Endothelial cell (in vitro differentiated cells): ENCODE results near the gene PFDN1. TPM values are rescaled to one million over a fixed set of nuclear protein-coding genes. Genes with fewer than 3 reads are reported as not detected.

Source experiments
- DNase-seq: peaks from one replicate; pipeline ENCODE4 v3.0.0; 2021; ENCODE audit warnings: low spot score
- H3K27ac Mint-ChIP-seq: one replicate; pipeline ENCODE4 v1.8.0; 2021; ENCODE audit warnings: mixed read lengths, inconsistent platforms; ENCODE audit not compliant: unreplicated experiment
- H3K27me3 Mint-ChIP-seq: one replicate; pipeline ENCODE4 v1.8.0; 2021; ENCODE audit warnings: mild to moderate bottlenecking, moderate library complexity, mixed read lengths, inconsistent platforms; ENCODE audit not compliant: unreplicated experiment
- H3K36me3 Mint-ChIP-seq: one replicate; pipeline ENCODE4 v1.8.0; 2021; ENCODE audit warnings: mild to moderate bottlenecking, low read depth, mixed read lengths, inconsistent platforms; ENCODE audit not compliant: unreplicated experiment
- H3K4me1 Mint-ChIP-seq: one replicate; pipeline ENCODE4 v1.8.0; 2021; ENCODE audit warnings: mild to moderate bottlenecking, mixed read lengths, inconsistent platforms; ENCODE audit not compliant: unreplicated experiment
- H3K4me3 Mint-ChIP-seq: one replicate; pipeline ENCODE4 v1.8.0; 2021; ENCODE audit warnings: mild to moderate bottlenecking, mixed read lengths, inconsistent platforms; ENCODE audit not compliant: unreplicated experiment
- H3K9me3 Mint-ChIP-seq: one replicate; pipeline ENCODE4 v1.8.0; 2021; ENCODE audit warnings: mixed read lengths, inconsistent platforms; ENCODE audit not compliant: unreplicated experiment
- CTCF ChIP-seq: fragments of 200-600 bp; sonication (generic); IDR thresholded peaks from one replicate; pipeline ENCODE4 v1.5.0; 2021; ENCODE audit warnings: antibody characterized with exemption; ENCODE audit not compliant: unreplicated experiment
- total RNA-seq: library from RNA; stranded (reverse); fragmentation: NEBNext Ultra II Directional; extraction: Animal tissue kit (Norgen Biotek cat#: 25700); gene quantifications from one replicate; pipeline ENCODE4 v1.2.1, GENCODE V29; 2021; ENCODE audit not compliant: unreplicated experiment

PFDN1 gene
- total RNA-seq, 1 donor from 2014 or later, result 86.2 TPM

DNA sequence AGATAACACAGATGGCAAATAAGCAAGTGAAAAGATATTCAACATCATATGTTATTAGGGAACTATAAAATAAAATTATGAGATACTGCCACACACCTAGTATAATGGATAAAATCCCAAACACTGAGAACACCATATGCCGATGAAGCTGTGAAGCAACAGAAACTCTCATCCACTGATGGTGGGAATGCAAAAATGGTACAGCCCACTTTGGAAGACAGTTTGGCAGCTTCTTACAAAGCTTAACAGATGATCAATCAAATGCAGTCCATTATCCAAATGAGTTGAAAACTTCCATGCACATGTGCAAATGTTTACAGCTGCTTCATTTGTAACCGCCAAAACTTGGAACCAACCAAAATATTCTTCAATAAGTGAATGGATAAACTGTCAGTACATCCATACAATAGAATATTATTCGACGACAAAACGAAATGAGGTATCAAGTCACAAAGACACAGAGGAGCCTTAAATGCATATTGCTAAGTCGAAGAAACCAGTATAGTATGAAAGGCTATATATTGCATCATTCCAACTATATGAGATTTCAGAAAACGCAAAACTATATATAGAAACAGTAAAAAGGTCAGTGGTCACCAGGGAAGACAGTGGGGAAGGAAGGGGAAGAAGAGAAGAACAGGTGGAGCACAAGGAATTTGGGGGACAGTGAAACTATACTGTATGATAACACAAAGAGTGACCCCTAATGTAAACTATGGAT is 14.9 kb downstream of the PFDN1 start:
- peaks cover 2% of the 10 kb centered on the region for H3K27me3 Mint-ChIP-seq
- H3K4me3 Mint-ChIP-seq, result no peak overlapping the region
- H3K9me3 Mint-ChIP-seq, result no peaks in the 10 kb centered on the region
- no peak overlapping the region for H3K27ac Mint-ChIP-seq
- DNase-seq, result no peak
- H3K4me1 Mint-ChIP-seq, result peaks cover 6% of the 10 kb centered on the region
- H3K36me3 Mint-ChIP-seq, result no peaks in the 10 kb centered on the region
- no peak for TF ChIP-seq CTCF

- Mint-ChIP-seq H3K36me3 (no peaks in the 10 kb centered on the region), H3K4me3 (no peak overlapping the region), H3K27ac (no peak overlapping the region), H3K4me1 (peaks cover 6% of the 10 kb centered on the region), H3K9me3 (no peaks in the 10 kb centered on the region), H3K27me3 (peaks cover 2% of the 10 kb centered on the region)
- DNase-seq, result no peak
- no peak for TF ChIP-seq CTCF
These were observed 16.5 kb downstream of the PFDN1 start for GRCh38 chr5:140286424-140286823.

DNA sequence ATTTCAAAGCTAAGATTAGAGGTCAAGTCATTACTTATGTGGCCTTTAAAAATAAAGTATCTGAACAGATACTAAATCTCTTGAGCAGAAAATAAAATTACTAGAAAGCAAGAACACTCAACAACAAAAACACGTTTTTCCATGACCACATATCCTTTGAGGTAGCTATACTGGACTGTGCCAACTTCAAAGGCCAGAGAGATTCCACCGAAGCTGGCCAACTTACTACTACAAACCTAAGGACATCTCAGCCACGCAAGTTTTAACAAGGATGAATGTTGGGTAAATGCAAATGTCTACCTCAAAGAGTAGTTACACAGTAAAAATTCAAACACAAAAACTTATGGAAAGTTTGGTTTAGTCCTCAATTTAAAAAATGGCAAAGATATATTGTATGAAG is 18.9 kb downstream of the PFDN1 start:
- Mint-ChIP-seq H3K27ac (no peak overlapping the region), H3K4me1 (no peaks in the 10 kb centered on the region), H3K27me3 (no peaks in the 10 kb centered on the region), H3K4me3 (no peak overlapping the region), H3K9me3 (no peaks in the 10 kb centered on the region), H3K36me3 (no peaks in the 10 kb centered on the region)
- no peak for TF ChIP-seq CTCF
- no peak for DNase-seq

- Mint-ChIP-seq H3K36me3 (peaks cover 12% of the 10 kb centered on the region), H3K27me3 (peaks cover 3% of the 10 kb centered on the region), H3K4me3 (no peak overlapping the region), H3K4me1 (no peaks in the 10 kb centered on the region), H3K27ac (no peak overlapping the region), H3K9me3 (no peaks in the 10 kb centered on the region)
- no peak for TF ChIP-seq CTCF
- DNase-seq, result no peak
These were observed 20.6 kb downstream of the PFDN1 start for GRCh38 chr5:140282266-140282665.

DNA sequence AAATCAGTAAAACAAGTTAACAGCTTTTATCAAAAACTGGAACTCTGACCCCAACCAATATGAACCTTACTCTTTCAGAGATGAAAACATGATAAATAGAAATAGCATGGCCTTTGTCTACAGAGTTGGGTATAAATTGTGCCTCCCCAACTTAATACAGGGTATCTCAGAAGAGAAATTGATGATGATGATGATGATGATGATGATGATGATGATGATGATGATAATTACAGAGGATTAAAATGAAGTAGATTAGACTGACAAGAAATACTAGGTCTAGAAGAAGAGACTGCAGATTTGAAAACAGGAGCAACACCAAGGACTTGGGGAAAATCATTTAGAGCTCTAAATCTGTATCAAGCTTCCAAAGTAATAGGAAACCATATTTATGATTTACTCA is 27.1 kb downstream of the PFDN1 start:
- H3K27ac Mint-ChIP-seq, result no peak overlapping the region
- peaks cover 10% of the 10 kb centered on the region for H3K4me1 Mint-ChIP-seq
- H3K27me3 Mint-ChIP-seq, result peaks cover 3% of the 10 kb centered on the region
- TF ChIP-seq CTCF, result no peak
- H3K36me3 Mint-ChIP-seq, result peaks cover 14% of the 10 kb centered on the region
- no peak for DNase-seq
- H3K9me3 Mint-ChIP-seq, result no peaks in the 10 kb centered on the region
- no peak overlapping the region for H3K4me3 Mint-ChIP-seq
